ENCODE results near the gene TH. TPM values are rescaled to one million over a fixed set of nuclear protein-coding genes. Genes with fewer than 3 reads are reported as not detected.

Gene TH
- total and polyA plus RNA-seq, 2 donors: 0.14 to 0.46 TPM

GRCh38 chr11:2193099-2193887 is 21.7 kb upstream of the TH start:
- WGBS: 94% methylated on average over 26 of the region's 26 CpGs
- no peak for DNase-seq (ENCODE audit: low read depth in 6 of 9, low spot score in 9 of 9)
- Histone ChIP-seq H3K9me3 (ENCODE audit: control insufficient read depth in 2 of 2, insufficient read depth in 1 of 2, low read length in 1 of 2) (no peaks in the 10 kb centered on the region), H3K27me3 (ENCODE audit: control insufficient read depth in 2 of 2, insufficient read depth in 1 of 2, low read length in 1 of 2) (peaks cover 0 to 6% of the 10 kb centered on the region in 2 donors), H3K27ac (ENCODE audit: low read depth in 1 of 2, low read length in 1 of 2) (no peak overlapping the region), H3K4me3 (ENCODE audit: low read length in 2 of 2) (no peak overlapping the region), H3K36me3 (ENCODE audit: control insufficient read depth in 2 of 2, insufficient read depth in 2 of 2, low read length in 1 of 2) (no peaks in the 10 kb centered on the region), H3K4me1 (ENCODE audit: control insufficient read depth in 2 of 2, insufficient read depth in 2 of 2, low read length in 2 of 2) (peaks cover 0 to 25% of the 10 kb centered on the region in 2 donors)

GRCh38 chr11:2192435-2192834 is 20.8 kb upstream of the TH start:
- Histone ChIP-seq H3K4me3 (ENCODE audit: low read length in 2 of 2) (no peak overlapping the region), H3K4me1 (ENCODE audit: control insufficient read depth in 2 of 2, insufficient read depth in 2 of 2, low read length in 2 of 2) (peaks cover 0 to 25% of the 10 kb centered on the region in 2 donors), H3K27ac (ENCODE audit: low read depth in 1 of 2, low read length in 1 of 2) (no peak overlapping the region), H3K36me3 (ENCODE audit: control insufficient read depth in 2 of 2, insufficient read depth in 2 of 2, low read length in 1 of 2) (no peaks in the 10 kb centered on the region), H3K9me3 (ENCODE audit: control insufficient read depth in 2 of 2, insufficient read depth in 1 of 2, low read length in 1 of 2) (no peaks in the 10 kb centered on the region), H3K27me3 (ENCODE audit: control insufficient read depth in 2 of 2, insufficient read depth in 1 of 2, low read length in 1 of 2) (peaks cover 0 to 6% of the 10 kb centered on the region in 2 donors)
- whole genome bisulfite sequencing: 96% methylated on average over 10 of the region's 10 CpGs
- DNase-seq (ENCODE audit: low read depth in 6 of 9, low spot score in 9 of 9): no peak

- no peaks in the 10 kb centered on the region for H3K9me3 ChIP-seq (ENCODE audit: control insufficient read depth in 2 of 2, insufficient read depth in 1 of 2, low read length in 1 of 2)
- H3K4me1 ChIP-seq (ENCODE audit: control insufficient read depth in 2 of 2, insufficient read depth in 2 of 2, low read length in 2 of 2): peaks cover 0 to 25% of the 10 kb centered on the region in 2 donors
- H3K27me3 ChIP-seq (ENCODE audit: control insufficient read depth in 2 of 2, insufficient read depth in 1 of 2, low read length in 1 of 2): peaks cover 0 to 6% of the 10 kb centered on the region in 2 donors
- 95% methylated on average over 7 of the region's 7 CpGs for WGBS
- H3K36me3 ChIP-seq (ENCODE audit: control insufficient read depth in 2 of 2, insufficient read depth in 2 of 2, low read length in 1 of 2): no peaks in the 10 kb centered on the region
- no peak overlapping the region for H3K4me3 ChIP-seq (ENCODE audit: low read length in 2 of 2)
- no peak for DNase-seq (ENCODE audit: low read depth in 6 of 9, low spot score in 9 of 9)
- no peak overlapping the region for H3K27ac ChIP-seq (ENCODE audit: low read depth in 1 of 2, low read length in 1 of 2)
Measured at GRCh38 chr11:2191883-2192282, 20.3 kb upstream of the TH start.

GRCh38 chr11:2190657-2191471 is 19.2 kb upstream of the TH start:
- H3K27me3 ChIP-seq (ENCODE audit: control insufficient read depth in 2 of 2, insufficient read depth in 1 of 2, low read length in 1 of 2): peaks cover 0 to 5% of the 10 kb centered on the region in 2 donors
- H3K4me3 ChIP-seq (ENCODE audit: low read length in 2 of 2): no peak overlapping the region
- 30% methylated on average over 30 of the region's 30 CpGs for WGBS
- DNase-seq (ENCODE audit: low read depth in 6 of 9, low spot score in 9 of 9): peak in 2 of 9 donors; percentile 10 to 32
- H3K36me3 ChIP-seq (ENCODE audit: control insufficient read depth in 2 of 2, insufficient read depth in 2 of 2, low read length in 1 of 2): no peaks in the 10 kb centered on the region
- no peak overlapping the region for H3K27ac ChIP-seq (ENCODE audit: low read depth in 1 of 2, low read length in 1 of 2)
- peaks cover 2 to 25% of the 10 kb centered on the region in 2 donors for H3K4me1 ChIP-seq (ENCODE audit: control insufficient read depth in 2 of 2, insufficient read depth in 2 of 2, low read length in 2 of 2)
- no peaks in the 10 kb centered on the region for H3K9me3 ChIP-seq (ENCODE audit: control insufficient read depth in 2 of 2, insufficient read depth in 1 of 2, low read length in 1 of 2)

- no peak overlapping the region for H3K27ac ChIP-seq (ENCODE audit: low read depth in 1 of 2, low read length in 1 of 2)
- peaks cover 0 to 3% of the 10 kb centered on the region in 2 donors for H3K27me3 ChIP-seq (ENCODE audit: control insufficient read depth in 2 of 2, insufficient read depth in 1 of 2, low read length in 1 of 2)
- H3K4me1 ChIP-seq (ENCODE audit: control insufficient read depth in 2 of 2, insufficient read depth in 2 of 2, low read length in 2 of 2): peaks cover 2 to 27% of the 10 kb centered on the region in 2 donors
- WGBS: 91% methylated on average over 29 of the region's 29 CpGs
- no peaks in the 10 kb centered on the region for H3K9me3 ChIP-seq (ENCODE audit: control insufficient read depth in 2 of 2, insufficient read depth in 1 of 2, low read length in 1 of 2)
- H3K4me3 ChIP-seq (ENCODE audit: low read length in 2 of 2): no peak overlapping the region
- no peak for DNase-seq (ENCODE audit: low read depth in 6 of 9, low spot score in 9 of 9)
- no peaks in the 10 kb centered on the region for H3K36me3 ChIP-seq (ENCODE audit: control insufficient read depth in 2 of 2, insufficient read depth in 2 of 2, low read length in 1 of 2)
Measured at GRCh38 chr11:2189938-2190656, 18.5 kb upstream of the TH start.

- Histone ChIP-seq H3K9me3 (ENCODE audit: control insufficient read depth in 2 of 2, insufficient read depth in 1 of 2, low read length in 1 of 2) (no peaks in the 10 kb centered on the region), H3K36me3 (ENCODE audit: control insufficient read depth in 2 of 2, insufficient read depth in 2 of 2, low read length in 1 of 2) (no peaks in the 10 kb centered on the region), H3K4me3 (ENCODE audit: low read length in 2 of 2) (no peak overlapping the region), H3K27me3 (ENCODE audit: control insufficient read depth in 2 of 2, insufficient read depth in 1 of 2, low read length in 1 of 2) (peaks cover 0 to 3% of the 10 kb centered on the region in 2 donors), H3K27ac (ENCODE audit: low read depth in 1 of 2, low read length in 1 of 2) (no peak overlapping the region), H3K4me1 (ENCODE audit: control insufficient read depth in 2 of 2, insufficient read depth in 2 of 2, low read length in 2 of 2) (peaks cover 2 to 26% of the 10 kb centered on the region in 2 donors)
- WGBS: 96% methylated on average over 19 of the region's 19 CpGs
- no peak for DNase-seq (ENCODE audit: low read depth in 6 of 9, low spot score in 9 of 9)
Measured at GRCh38 chr11:2188745-2189144, 17.1 kb upstream of the TH start.

DNA sequence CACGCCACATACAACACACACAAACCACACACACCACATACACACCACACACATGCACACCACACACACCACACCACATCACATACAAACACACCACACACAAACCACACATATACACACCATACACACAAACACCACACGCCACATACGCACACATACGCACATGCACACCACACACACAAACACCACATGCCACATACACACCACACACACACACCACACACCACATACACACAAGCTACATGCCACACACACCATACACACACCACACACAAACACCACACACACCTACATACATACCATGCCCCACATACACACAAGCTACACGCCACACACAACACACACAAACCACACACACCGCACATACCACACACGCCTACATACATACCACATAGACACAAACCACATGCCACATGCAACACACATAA is 15.7 kb upstream of the TH start:
- peaks cover 0 to 3% of the 10 kb centered on the region in 2 donors for H3K27me3 ChIP-seq (ENCODE audit: control insufficient read depth in 2 of 2, insufficient read depth in 1 of 2, low read length in 1 of 2)
- no peaks in the 10 kb centered on the region for H3K9me3 ChIP-seq (ENCODE audit: control insufficient read depth in 2 of 2, insufficient read depth in 1 of 2, low read length in 1 of 2)
- no peak for DNase-seq (ENCODE audit: low read depth in 6 of 9, low spot score in 9 of 9)
- no peaks in the 10 kb centered on the region for H3K36me3 ChIP-seq (ENCODE audit: control insufficient read depth in 2 of 2, insufficient read depth in 2 of 2, low read length in 1 of 2)
- 97% methylated on average over 7 of the region's 7 CpGs for WGBS
- no peak overlapping the region for H3K27ac ChIP-seq (ENCODE audit: low read depth in 1 of 2, low read length in 1 of 2)
- H3K4me3 ChIP-seq (ENCODE audit: low read length in 2 of 2): no peak overlapping the region
- peaks cover 5 to 34% of the 10 kb centered on the region in 2 donors for H3K4me1 ChIP-seq (ENCODE audit: control insufficient read depth in 2 of 2, insufficient read depth in 2 of 2, low read length in 2 of 2)

- 19% methylated on average over 21 of the region's 21 CpGs for WGBS
- no peak overlapping the region for H3K27ac ChIP-seq (ENCODE audit: low read depth in 1 of 2, low read length in 1 of 2)
- peaks cover 5 to 31% of the 10 kb centered on the region in 2 donors for H3K4me1 ChIP-seq (ENCODE audit: control insufficient read depth in 2 of 2, insufficient read depth in 2 of 2, low read length in 2 of 2)
- H3K9me3 ChIP-seq (ENCODE audit: control insufficient read depth in 2 of 2, insufficient read depth in 1 of 2, low read length in 1 of 2): no peaks in the 10 kb centered on the region
- peak in 6 of 9 donors; percentile 10 to 71 (median 36) for DNase-seq (ENCODE audit: low read depth in 6 of 9, low spot score in 9 of 9)
- peaks cover 0 to 3% of the 10 kb centered on the region in 2 donors for H3K27me3 ChIP-seq (ENCODE audit: control insufficient read depth in 2 of 2, insufficient read depth in 1 of 2, low read length in 1 of 2)
- H3K4me3 ChIP-seq (ENCODE audit: low read length in 2 of 2): no peak overlapping the region
- H3K36me3 ChIP-seq (ENCODE audit: control insufficient read depth in 2 of 2, insufficient read depth in 2 of 2, low read length in 1 of 2): no peaks in the 10 kb centered on the region
Measured at GRCh38 chr11:2186669-2187279, 15.2 kb upstream of the TH start.
